Measurements from ENCODE around the gene TOPBP1.
A peak's percentile ranks its signal among the peaks of the same experiment; 100 is the strongest.
"Not testable (repeated sequence)": the region's sequence is repeated elsewhere in the genome, so short reads cannot be mapped to it uniquely, and the experiment has no call there.

The TOPBP1 gene

GRCh38 chr3:133673746-133674145 is 12.0 kb upstream of the TOPBP1 start:
- DNase-seq, result no peak

- DNase-seq, result no peak
Measured at GRCh38 chr3:133672461-133672860, 10.7 kb upstream of the TOPBP1 start.

- no peak for DNase-seq
Measured at GRCh38 chr3:133670525-133670995, 8.8 kb upstream of the TOPBP1 start.

GRCh38 chr3:133669949-133670524 is 8.3 kb upstream of the TOPBP1 start:
- DNase-seq, result no peak

GRCh38 chr3:133667118-133667517 is 5.4 kb upstream of the TOPBP1 start:
- no peak for DNase-seq

- not testable (repeated sequence) for DNase-seq
Measured at GRCh38 chr3:133665188-133665587, 3.4 kb upstream of the TOPBP1 start.

- DNase-seq, result no peak
Measured at GRCh38 chr3:133663569-133664313, 2.0 kb upstream of the TOPBP1 start.

- DNase-seq, result peak in 1 of 2 experiments; percentile 4
Measured at GRCh38 chr3:133662278-133662651, 524 bp upstream of the TOPBP1 start.

- DNase-seq, result no peak
Measured at GRCh38 chr3:133659806-133660205, 1.9 kb downstream of the TOPBP1 start.

GRCh38 chr3:133655731-133656515 is 5.8 kb downstream of the TOPBP1 start:
- no peak for DNase-seq

GRCh38 chr3:133649486-133650068 is 12.2 kb downstream of the TOPBP1 start:
- DNase-seq, result no peak

GRCh38 chr3:133644768-133645167 is 17.0 kb downstream of the TOPBP1 start:
- DNase-seq, result no peak

GRCh38 chr3:133643611-133644010 is 18.1 kb downstream of the TOPBP1 start:
- no peak for DNase-seq

- DNase-seq, result no peak
Measured at GRCh38 chr3:133641254-133641653, 20.5 kb downstream of the TOPBP1 start.

- no peak for DNase-seq
Measured at GRCh38 chr3:133633439-133633838, 28.3 kb downstream of the TOPBP1 start.

- DNase-seq, result no peak
Measured at GRCh38 chr3:133629146-133629545, 32.6 kb downstream of the TOPBP1 start.

- DNase-seq, result no peak
Measured at GRCh38 chr3:133627789-133628188, 34.0 kb downstream of the TOPBP1 start.

GRCh38 chr3:133620066-133620784 is 41.5 kb downstream of the TOPBP1 start:
- DNase-seq, result no peak

GRCh38 chr3:133611534-133611933 is 50.2 kb downstream of the TOPBP1 start:
- DNase-seq, result no peak

GRCh38 chr3:133610031-133610430 is 51.7 kb downstream of the TOPBP1 start:
- no peak for DNase-seq

- DNase-seq, result no peak
Measured at GRCh38 chr3:133608388-133608787, 53.4 kb downstream of the TOPBP1 start.

GRCh38 chr3:133607816-133608215 is 53.9 kb downstream of the TOPBP1 start:
- DNase-seq, result no peak

GRCh38 chr3:133606902-133607301 is 54.8 kb downstream of the TOPBP1 start:
- no peak for DNase-seq

Data from activated CD4-positive, alpha-beta T cell treated with anti-CD3 and anti-CD28 coated beads, Interleukin-2, amount 50 U/mL, for 4 hours (primary cell).